HEK293 (cell line): Measurements from ENCODE around the gene BBC3.

Experiments used
- GLI2 ChIP-seq: fragments of 450-650 bp; formaldehyde crosslinking; IDR thresholded peaks from 2 replicates; pipeline ENCODE4; 2017; ENCODE audit warnings: missing biosample characterization, missing genetic modification characterization, low read depth, borderline replicate concordance
- HOXA7 ChIP-seq: sonication (generic); formaldehyde crosslinking; IDR thresholded peaks from 2 replicates; pipeline ENCODE4 v1.8.1; 2022; ENCODE audit warnings: missing genetic modification reagents, borderline replicate concordance
- MYNN ChIP-seq: fragments of 450-650 bp; formaldehyde crosslinking; IDR thresholded peaks from 2 replicates; pipeline ENCODE4 v1.5.1; 2016; ENCODE audit warnings: missing biosample characterization, missing genetic modification characterization, borderline replicate concordance
- SALL2 ChIP-seq: fragments of 450-650 bp; formaldehyde crosslinking; IDR thresholded peaks from 2 replicates; pipeline ENCODE4 v1.5.0; 2017; ENCODE audit warnings: missing biosample characterization, mild to moderate bottlenecking, missing genetic modification characterization, borderline replicate concordance
- SCRT2 ChIP-seq: fragments of 450-650 bp; formaldehyde crosslinking; IDR thresholded peaks from 2 replicates; pipeline ENCODE4 v1.5.1; 2016; ENCODE audit warnings: missing biosample characterization, missing genetic modification characterization
- TRIM28 ChIP-seq: IDR thresholded peaks from 2 replicates; pipeline ENCODE4 v1.6.1; 2011; ENCODE audit warnings: low read length, control low read depth, borderline replicate concordance
- ZFP37 ChIP-seq: fragments of 450-650 bp; formaldehyde crosslinking; IDR thresholded peaks from 2 replicates; pipeline ENCODE4 v1.5.1; 2016; ENCODE audit warnings: missing biosample characterization, missing genetic modification characterization
- ZNF138 ChIP-seq: fragments of 450-650 bp; formaldehyde crosslinking; IDR thresholded peaks from 2 replicates; pipeline ENCODE4 v1.5.1; 2016; ENCODE audit warnings: missing biosample characterization, missing genetic modification characterization, borderline replicate concordance
- ZNF174 ChIP-seq: fragments of 450-650 bp; formaldehyde crosslinking; IDR thresholded peaks from 2 replicates; pipeline ENCODE4 v1.5.0; 2017; ENCODE audit warnings: missing biosample characterization, mild to moderate bottlenecking, missing genetic modification characterization
- ZNF2 ChIP-seq: fragments of 450-650 bp; formaldehyde crosslinking; IDR thresholded peaks from 2 replicates; pipeline ENCODE4 v1.5.1; 2016; ENCODE audit warnings: missing biosample characterization, missing genetic modification characterization
- ZNF214 ChIP-seq: fragments of 450-650 bp; formaldehyde crosslinking; IDR thresholded peaks from 2 replicates; pipeline ENCODE4 v1.5.1; 2017; ENCODE audit warnings: missing biosample characterization, mild to moderate bottlenecking, missing genetic modification characterization, borderline replicate concordance
- ZNF266 ChIP-seq: fragments of 450-650 bp; formaldehyde crosslinking; IDR thresholded peaks from 2 replicates; pipeline ENCODE4 v1.5.1; 2016; ENCODE audit warnings: missing biosample characterization, missing genetic modification characterization, low read depth
- ZNF311 ChIP-seq: fragments of 450-650 bp; formaldehyde crosslinking; IDR thresholded peaks from 2 replicates; pipeline ENCODE4 v1.5.1; 2017; ENCODE audit warnings: missing biosample characterization, missing genetic modification characterization, borderline replicate concordance
- ZNF404 ChIP-seq: fragments of 450-650 bp; formaldehyde crosslinking; IDR thresholded peaks from 2 replicates; pipeline ENCODE4 v1.5.1; 2017; ENCODE audit warnings: missing biosample characterization, missing genetic modification characterization
- ZNF473 ChIP-seq: fragments of 450-650 bp; formaldehyde crosslinking; IDR thresholded peaks from 2 replicates; pipeline ENCODE4 v1.5.1; 2017; ENCODE audit warnings: missing biosample characterization, missing genetic modification characterization
- ZNF549 ChIP-seq: fragments of 450-650 bp; IDR thresholded peaks from 2 replicates; pipeline ENCODE4 v1.5.1; 2018; ENCODE audit warnings: missing biosample characterization, missing genetic modification characterization, mild to moderate bottlenecking, inconsistent platforms, moderate library complexity
- ZNF561 ChIP-seq: fragments of 450-650 bp; IDR thresholded peaks from 2 replicates; pipeline ENCODE4 v1.5.1; 2018; ENCODE audit warnings: missing biosample characterization, missing genetic modification characterization, borderline replicate concordance
- ZNF843 ChIP-seq: fragments of 450-650 bp; formaldehyde crosslinking; IDR thresholded peaks from 2 replicates; pipeline ENCODE4 v1.5.1; 2016; ENCODE audit warnings: missing biosample characterization, missing genetic modification characterization
- TF ChIP-seq, protein P1 (sequence below): fragments of 450-650 bp; formaldehyde crosslinking; IDR thresholded peaks from 2 replicates; pipeline ENCODE4 v1.5.0; 2017; ENCODE audit warnings: missing biosample characterization, missing genetic modification characterization, borderline replicate concordance
- TF ChIP-seq, protein P2 (sequence below): fragments of 450-650 bp; formaldehyde crosslinking; IDR thresholded peaks from 2 replicates; pipeline ENCODE4 v1.5.1; 2016; ENCODE audit warnings: missing biosample characterization, missing genetic modification characterization
- TF ChIP-seq, protein P3 (sequence below): fragments of 450-650 bp; formaldehyde crosslinking; IDR thresholded peaks from 2 replicates; pipeline ENCODE4 v1.5.1; 2016; ENCODE audit warnings: missing biosample characterization, missing genetic modification characterization
- TF ChIP-seq, protein P4 (sequence below): fragments of 450-650 bp; formaldehyde crosslinking; IDR thresholded peaks from 2 replicates; pipeline ENCODE4 v1.5.1; 2016; ENCODE audit warnings: missing biosample characterization, missing genetic modification characterization
- TF ChIP-seq, protein P5 (sequence below): fragments of 450-650 bp; formaldehyde crosslinking; IDR thresholded peaks from 2 replicates; pipeline ENCODE4 v1.5.1; 2016; ENCODE audit warnings: missing biosample characterization, missing genetic modification characterization
- TF ChIP-seq, protein P6 (sequence below): fragments of 450-650 bp; formaldehyde crosslinking; optimal IDR thresholded peaks from 2 replicates; pipeline ENCODE3; 2016; ENCODE audit warnings: missing biosample characterization, mild to moderate bottlenecking, missing genetic modification characterization
- TF ChIP-seq, protein P7 (sequence below): fragments of 450-650 bp; formaldehyde crosslinking; IDR thresholded peaks from 2 replicates; pipeline ENCODE4 v1.5.1; 2017; ENCODE audit warnings: missing biosample characterization, missing genetic modification characterization
- TF ChIP-seq, protein P8 (sequence below): fragments of 450-650 bp; formaldehyde crosslinking; IDR thresholded peaks from 2 replicates; pipeline ENCODE4 v1.5.1; 2016; ENCODE audit warnings: missing biosample characterization, missing genetic modification characterization

BBC3 gene

DNA sequence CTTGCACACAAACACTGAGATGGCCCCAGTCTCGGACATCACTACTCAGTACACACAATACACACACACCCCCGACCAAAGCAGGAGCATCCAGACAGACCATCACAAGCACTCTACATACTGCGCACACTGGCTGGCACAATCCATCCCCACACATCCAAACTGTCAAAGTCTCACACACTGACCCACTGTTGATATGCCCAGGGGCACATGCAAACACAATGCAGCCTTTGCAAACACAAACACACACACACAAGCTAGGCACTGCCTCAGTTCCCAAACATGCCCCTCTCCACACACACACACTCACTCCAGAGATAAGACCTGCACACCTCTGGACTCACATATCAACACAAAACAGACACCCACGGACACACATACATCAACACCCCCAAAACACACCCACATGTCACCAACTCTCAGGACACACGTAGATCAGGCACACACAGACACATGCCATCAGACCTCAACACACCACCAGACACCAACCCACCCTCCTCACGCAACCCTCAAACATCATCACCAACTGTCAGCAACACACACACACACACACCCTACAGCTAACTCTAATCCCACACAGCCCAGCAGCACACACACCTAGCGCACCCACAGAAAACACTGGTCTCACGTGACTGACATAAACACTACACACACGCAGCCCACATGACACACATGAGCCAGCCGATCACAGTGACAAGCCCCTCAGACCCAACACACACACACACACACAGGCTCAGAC, 1.9 kb downstream of the BBC3 start (continued):
- TF ChIP-seq, protein P1, sequence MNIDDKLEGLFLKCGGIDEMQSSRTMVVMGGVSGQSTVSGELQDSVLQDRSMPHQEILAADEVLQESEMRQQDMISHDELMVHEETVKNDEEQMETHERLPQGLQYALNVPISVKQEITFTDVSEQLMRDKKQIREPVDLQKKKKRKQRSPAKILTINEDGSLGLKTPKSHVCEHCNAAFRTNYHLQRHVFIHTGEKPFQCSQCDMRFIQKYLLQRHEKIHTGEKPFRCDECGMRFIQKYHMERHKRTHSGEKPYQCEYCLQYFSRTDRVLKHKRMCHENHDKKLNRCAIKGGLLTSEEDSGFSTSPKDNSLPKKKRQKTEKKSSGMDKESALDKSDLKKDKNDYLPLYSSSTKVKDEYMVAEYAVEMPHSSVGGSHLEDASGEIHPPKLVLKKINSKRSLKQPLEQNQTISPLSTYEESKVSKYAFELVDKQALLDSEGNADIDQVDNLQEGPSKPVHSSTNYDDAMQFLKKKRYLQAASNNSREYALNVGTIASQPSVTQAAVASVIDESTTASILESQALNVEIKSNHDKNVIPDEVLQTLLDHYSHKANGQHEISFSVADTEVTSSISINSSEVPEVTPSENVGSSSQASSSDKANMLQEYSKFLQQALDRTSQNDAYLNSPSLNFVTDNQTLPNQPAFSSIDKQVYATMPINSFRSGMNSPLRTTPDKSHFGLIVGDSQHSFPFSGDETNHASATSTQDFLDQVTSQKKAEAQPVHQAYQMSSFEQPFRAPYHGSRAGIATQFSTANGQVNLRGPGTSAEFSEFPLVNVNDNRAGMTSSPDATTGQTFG (tag by site-specific recombination) = 0 out of 2 replicates have a peak, but pooled peaks have one; percentile 22
- TF ChIP-seq ZNF549 (no peak), HOXA7 (CRISPR knock-in tag) (no peak), TRIM28 (0 out of 2 replicates have a peak, but pooled peaks have one; percentile 47), ZNF561 (tag by site-specific recombination) (no peak), GLI2 (tag by site-specific recombination) (no peak), ZNF843 (tag by site-specific recombination) (no peak), ZNF404 (no peak), ZNF266 (peak; percentile 59; the same call in 1 of the 2 replicates), SALL2 (tag by site-specific recombination) (peak; percentile 71; the same call in 1 of the 2 replicates), ZNF2 (tag by site-specific recombination) (peak; percentile 50), ZNF473 (tag by site-specific recombination) (no peak), MYNN (no peak), ZNF214 (tag by site-specific recombination) (no peak), ZNF174 (no peak), SCRT2 (tag by site-specific recombination) (peak; percentile 92), ZFP37 (no peak), ZNF138 (tag by site-specific recombination) (no peak), ZNF311 (peak; percentile 96; the same call in 1 of the 2 replicates)
- TF ChIP-seq, protein P2, sequence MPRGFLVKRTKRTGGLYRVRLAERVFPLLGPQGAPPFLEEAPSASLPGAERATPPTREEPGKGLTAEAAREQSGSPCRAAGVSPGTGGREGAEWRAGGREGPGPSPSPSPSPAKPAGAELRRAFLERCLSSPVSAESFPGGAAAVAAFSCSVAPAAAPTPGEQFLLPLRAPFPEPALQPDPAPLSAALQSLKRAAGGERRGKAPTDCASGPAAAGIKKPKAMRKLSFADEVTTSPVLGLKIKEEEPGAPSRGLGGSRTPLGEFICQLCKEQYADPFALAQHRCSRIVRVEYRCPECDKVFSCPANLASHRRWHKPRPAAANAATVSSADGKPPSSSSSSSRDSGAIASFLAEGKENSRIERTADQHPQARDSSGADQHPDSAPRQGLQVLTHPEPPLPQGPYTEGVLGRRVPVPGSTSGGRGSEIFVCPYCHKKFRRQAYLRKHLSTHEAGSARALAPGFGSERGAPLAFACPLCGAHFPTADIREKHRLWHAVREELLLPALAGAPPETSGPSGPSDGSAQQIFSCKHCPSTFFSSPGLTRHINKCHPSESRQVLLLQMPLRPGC (tag by site-specific recombination) = peak; percentile 53
- TF ChIP-seq, protein P3, sequence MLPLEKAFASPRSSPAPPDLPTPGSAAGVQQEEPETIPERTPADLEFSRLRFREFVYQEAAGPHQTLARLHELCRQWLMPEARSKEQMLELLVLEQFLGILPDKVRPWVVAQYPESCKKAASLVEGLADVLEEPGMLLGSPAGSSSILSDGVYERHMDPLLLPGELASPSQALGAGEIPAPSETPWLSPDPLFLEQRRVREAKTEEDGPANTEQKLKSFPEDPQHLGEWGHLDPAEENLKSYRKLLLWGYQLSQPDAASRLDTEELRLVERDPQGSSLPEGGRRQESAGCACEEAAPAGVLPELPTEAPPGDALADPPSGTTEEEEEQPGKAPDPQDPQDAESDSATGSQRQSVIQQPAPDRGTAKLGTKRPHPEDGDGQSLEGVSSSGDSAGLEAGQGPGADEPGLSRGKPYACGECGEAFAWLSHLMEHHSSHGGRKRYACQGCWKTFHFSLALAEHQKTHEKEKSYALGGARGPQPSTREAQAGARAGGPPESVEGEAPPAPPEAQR = peak; percentile 59; the same call in 1 of the 2 replicates
- TF ChIP-seq, protein P4, sequence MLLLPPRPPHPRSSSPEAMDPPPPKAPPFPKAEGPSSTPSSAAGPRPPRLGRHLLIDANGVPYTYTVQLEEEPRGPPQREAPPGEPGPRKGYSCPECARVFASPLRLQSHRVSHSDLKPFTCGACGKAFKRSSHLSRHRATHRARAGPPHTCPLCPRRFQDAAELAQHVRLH (tag by site-specific recombination) = peak; percentile 81; the same call in 1 of the 2 replicates
- TF ChIP-seq, protein P5, sequence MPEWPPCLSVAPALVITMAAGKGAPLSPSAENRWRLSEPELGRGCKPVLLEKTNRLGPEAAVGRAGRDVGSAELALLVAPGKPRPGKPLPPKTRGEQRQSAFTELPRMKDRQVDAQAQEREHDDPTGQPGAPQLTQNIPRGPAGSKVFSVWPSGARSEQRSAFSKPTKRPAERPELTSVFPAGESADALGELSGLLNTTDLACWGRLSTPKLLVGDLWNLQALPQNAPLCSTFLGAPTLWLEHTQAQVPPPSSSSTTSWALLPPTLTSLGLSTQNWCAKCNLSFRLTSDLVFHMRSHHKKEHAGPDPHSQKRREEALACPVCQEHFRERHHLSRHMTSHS (tag by site-specific recombination) = 0 out of 2 replicates have a peak, but pooled peaks have one; percentile 24
- TF ChIP-seq, protein P6, sequence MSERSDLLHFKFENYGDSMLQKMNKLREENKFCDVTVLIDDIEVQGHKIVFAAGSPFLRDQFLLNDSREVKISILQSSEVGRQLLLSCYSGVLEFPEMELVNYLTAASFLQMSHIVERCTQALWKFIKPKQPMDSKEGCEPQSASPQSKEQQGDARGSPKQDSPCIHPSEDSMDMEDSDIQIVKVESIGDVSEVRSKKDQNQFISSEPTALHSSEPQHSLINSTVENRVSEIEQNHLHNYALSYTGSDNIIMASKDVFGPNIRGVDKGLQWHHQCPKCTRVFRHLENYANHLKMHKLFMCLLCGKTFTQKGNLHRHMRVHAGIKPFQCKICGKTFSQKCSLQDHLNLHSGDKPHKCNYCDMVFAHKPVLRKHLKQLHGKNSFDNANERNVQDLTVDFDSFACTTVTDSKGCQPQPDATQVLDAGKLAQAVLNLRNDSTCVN = no peak
- TF ChIP-seq, protein P7, sequence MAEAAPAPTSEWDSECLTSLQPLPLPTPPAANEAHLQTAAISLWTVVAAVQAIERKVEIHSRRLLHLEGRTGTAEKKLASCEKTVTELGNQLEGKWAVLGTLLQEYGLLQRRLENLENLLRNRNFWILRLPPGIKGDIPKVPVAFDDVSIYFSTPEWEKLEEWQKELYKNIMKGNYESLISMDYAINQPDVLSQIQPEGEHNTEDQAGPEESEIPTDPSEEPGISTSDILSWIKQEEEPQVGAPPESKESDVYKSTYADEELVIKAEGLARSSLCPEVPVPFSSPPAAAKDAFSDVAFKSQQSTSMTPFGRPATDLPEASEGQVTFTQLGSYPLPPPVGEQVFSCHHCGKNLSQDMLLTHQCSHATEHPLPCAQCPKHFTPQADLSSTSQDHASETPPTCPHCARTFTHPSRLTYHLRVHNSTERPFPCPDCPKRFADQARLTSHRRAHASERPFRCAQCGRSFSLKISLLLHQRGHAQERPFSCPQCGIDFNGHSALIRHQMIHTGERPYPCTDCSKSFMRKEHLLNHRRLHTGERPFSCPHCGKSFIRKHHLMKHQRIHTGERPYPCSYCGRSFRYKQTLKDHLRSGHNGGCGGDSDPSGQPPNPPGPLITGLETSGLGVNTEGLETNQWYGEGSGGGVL (tag by site-specific recombination) = peak; percentile 61
- TF ChIP-seq, protein P8, sequence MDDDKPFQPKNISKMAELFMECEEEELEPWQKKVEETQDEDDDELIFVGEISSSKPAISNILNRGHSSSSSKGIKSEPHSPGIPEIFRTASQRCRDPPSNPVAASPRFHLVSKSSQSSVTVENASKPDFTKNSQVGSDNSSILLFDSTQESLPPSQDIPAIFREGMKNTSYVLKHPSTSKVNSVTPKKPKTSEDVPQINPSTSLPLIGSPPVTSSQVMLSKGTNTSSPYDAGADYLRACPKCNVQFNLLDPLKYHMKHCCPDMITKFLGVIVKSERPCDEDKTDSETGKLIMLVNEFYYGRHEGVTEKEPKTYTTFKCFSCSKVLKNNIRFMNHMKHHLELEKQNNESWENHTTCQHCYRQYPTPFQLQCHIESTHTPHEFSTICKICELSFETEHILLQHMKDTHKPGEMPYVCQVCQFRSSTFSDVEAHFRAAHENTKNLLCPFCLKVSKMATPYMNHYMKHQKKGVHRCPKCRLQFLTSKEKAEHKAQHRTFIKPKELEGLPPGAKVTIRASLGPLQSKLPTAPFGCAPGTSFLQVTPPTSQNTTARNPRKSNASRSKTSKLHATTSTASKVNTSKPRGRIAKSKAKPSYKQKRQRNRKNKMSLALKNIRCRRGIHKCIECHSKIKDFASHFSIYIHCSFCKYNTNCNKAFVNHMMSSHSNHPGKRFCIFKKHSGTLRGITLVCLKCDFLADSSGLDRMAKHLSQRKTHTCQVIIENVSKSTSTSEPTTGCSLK (tag by site-specific recombination) = no peak; the same call in 1 of the 2 replicates
